HG03520 (cell line): ENCODE data around the gene OTOG.
"Not testable (repeated sequence)": the region's sequence is repeated elsewhere in the genome, so short reads cannot be mapped to it uniquely, and the experiment has no call there.

Experiments used
- ATAC-seq: cut with Tn5 transposase; IDR thresholded peaks from one replicate; pipeline ENCODE4 v1.9.1; 2021; ENCODE audit warnings: mild to moderate bottlenecking, moderate library complexity; ENCODE audit not compliant: unreplicated experiment

OTOG gene

GRCh38 chr11:17622711-17623110 lies 75.7 kb downstream of the OTOG start:
- not testable (repeated sequence) for ATAC-seq

GRCh38 chr11:17629113-17629512 lies 82.1 kb downstream of the OTOG start:
- no peak for ATAC-seq

- ATAC-seq = no peak
Observed at GRCh38 chr11:17630936-17631335, 83.9 kb downstream of the OTOG start.

- ATAC-seq = no peak
Observed at GRCh38 chr11:17631702-17632365, 84.8 kb downstream of the OTOG start.

- no peak for ATAC-seq
Observed at GRCh38 chr11:17633279-17633986, 86.4 kb downstream of the OTOG start.

- ATAC-seq = no peak
Observed at GRCh38 chr11:17633987-17634775, 87.1 kb downstream of the OTOG start.

- ATAC-seq = no peak
Observed at GRCh38 chr11:17634776-17635550, 87.9 kb downstream of the OTOG start.

GRCh38 chr11:17635551-17635938 lies 88.5 kb downstream of the OTOG start:
- ATAC-seq = no peak

- no peak for ATAC-seq
Observed at GRCh38 chr11:17636721-17637120, 89.7 kb downstream of the OTOG start.

- no peak for ATAC-seq
Observed at GRCh38 chr11:17637901-17638300, 90.8 kb downstream of the OTOG start.

- no peak for ATAC-seq
Observed at GRCh38 chr11:17638311-17638710, 91.3 kb downstream of the OTOG start.

- no peak for ATAC-seq
Observed at GRCh38 chr11:17639091-17639490, 92.0 kb downstream of the OTOG start.

GRCh38 chr11:17639781-17640180 lies 92.7 kb downstream of the OTOG start:
- no peak for ATAC-seq

GRCh38 chr11:17640493-17641164 lies 93.6 kb downstream of the OTOG start:
- no peak for ATAC-seq

GRCh38 chr11:17641792-17642350 lies 94.8 kb downstream of the OTOG start:
- no peak for ATAC-seq

- ATAC-seq = no peak
Observed at GRCh38 chr11:17642370-17642769, 95.3 kb downstream of the OTOG start.

- no peak for ATAC-seq
Observed at GRCh38 chr11:17642980-17643379, 95.9 kb downstream of the OTOG start.

- no peak for ATAC-seq
Observed at GRCh38 chr11:17643506-17644405, 96.7 kb downstream of the OTOG start.
